Measurements from ENCODE around the gene ACOXL. TPM values are rescaled to one million over a fixed set of nuclear protein-coding genes. Genes with fewer than 3 reads are reported as not detected.

The ACOXL gene
- total and polyA plus RNA-seq, 9 of the 15 experiments (the other 6 are each of a cell fraction or from before 2014, with no cell fraction given), result 0.31 to 0.56 TPM; not detected in 7

GRCh38 chr2:111145103-111145760 lies 412.9 kb downstream of the ACOXL start:
- POLR2A ChIA-PET, result interaction anchor here (0.6 to 1.4 kb wide), 2 partner anchors 17 to 185 kb away, joined by 3 read pairs; no protein-coding TSS in a partner anchor
- intact Hi-C loops (cut with micrococcal nuclease), result no loop called here
- no TSS peak for BruUV-seq (replicated peaks)

More at GRCh38 chr2:111145103-111145760, 412.9 kb downstream of the ACOXL start:
- peaks cover 3 to 24% of the 10 kb centered on the region in 2 experiments; a peak in 4 of 5 replicates for H3K4me1 ChIP-seq (replicated peaks in 1 of 2; ENCODE audit: control insufficient read depth in 2 of 2, insufficient read depth in 2 of 2, low read length in 2 of 2)
- no peak overlapping the region for H3K4me2 ChIP-seq (ENCODE audit: insufficient read depth, low read length)
- H3K9ac ChIP-seq (ENCODE audit: insufficient read depth in 1 of 2, low read depth in 2 of 2, low read length in 2 of 2), result no peak overlapping the region
- H4K20me1 ChIP-seq (replicated peaks; ENCODE audit: control insufficient read depth, insufficient read depth, low read length), result no peaks in the 10 kb centered on the region; the same call in 1 of the 2 replicates
- DNase-seq (ENCODE audit: extremely low read depth in 1 of 4, low spot score in 3 of 4) (no peak), FAIRE-seq (no peak), ATAC-seq (no peak)
- H3K36me3 ChIP-seq (ENCODE audit: control insufficient read depth, insufficient read depth, low read length), result peaks cover 53% of the 10 kb centered on the region; the same call in 2 of the 3 replicates
- no peak overlapping the region for H3K27ac ChIP-seq (ENCODE audit: extremely low read depth, low read depth, low read length)
- no peaks in the 10 kb centered on the region for H3K9me1 ChIP-seq (ENCODE audit: control insufficient read depth, insufficient read depth, low read length)
- in situ Hi-C loops (cut with MboI), result no loop called here
- TF ChIP-seq ELK1 (CRISPR knock-in tag; IDR thresholded peaks at IDR 0.05) (no peak), MCM5 (IDR thresholded peaks at IDR 0.05; ENCODE audit: low read depth) (no peak)
- H3K4me3 ChIP-seq, result no peak overlapping the region
- H2AFZ ChIP-seq (ENCODE audit: low read depth, low read length), result no peak overlapping the region
- H3K27me3 ChIP-seq (ENCODE audit: control insufficient read depth in 2 of 2, insufficient read depth in 2 of 2, low read length in 2 of 2), result no peaks in the 10 kb centered on the region
- H3K79me2 ChIP-seq (ENCODE audit: control insufficient read depth, insufficient read depth, low read length), result peaks cover 26% of the 10 kb centered on the region; the same call in 2 of the 3 replicates
- 79% methylated on average over 7 of the region's 7 CpGs for WGBS (ENCODE audit: insufficient coverage, low coverage, missing lambda C conversion rate)
- H3K9me3 ChIP-seq (replicated peaks; ENCODE audit: control insufficient read depth, insufficient read depth, low read depth, low read length), result no peaks in the 10 kb centered on the region
- CTCF ChIA-PET (ENCODE audit: low intra/inter-chr PET ratio), result no interaction called here

All from K562 (cell line).